HG03025 (cell line): ENCODE data around the gene SNX1.

Experiments
- ATAC-seq: cut with Tn5 transposase; IDR thresholded peaks from one replicate; pipeline ENCODE4 v1.9.1; 2021; ENCODE audit warnings: mild to moderate bottlenecking, moderate library complexity; ENCODE audit not compliant: unreplicated experiment, low FRiP score

Gene SNX1

DNA sequence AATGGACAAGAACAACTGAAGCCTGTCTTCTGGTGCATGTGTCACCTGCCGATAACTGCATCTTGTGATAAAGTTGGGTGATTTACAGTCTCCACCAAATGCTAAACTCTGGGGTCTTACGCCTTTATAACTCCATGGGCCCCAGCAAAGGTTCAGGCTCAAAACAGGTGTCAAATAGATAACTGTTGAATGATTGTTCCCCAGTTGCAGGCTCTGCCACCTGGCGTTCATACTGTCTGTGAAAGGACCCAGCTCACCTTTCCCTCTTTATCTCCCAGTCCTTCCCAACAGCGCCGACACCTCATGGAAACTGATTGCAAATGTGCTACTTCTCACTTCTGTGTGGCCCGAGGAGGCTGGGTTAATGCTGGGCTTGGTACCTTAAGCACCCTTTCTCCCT, 47.5 kb downstream of the SNX1 start:
- no peak for ATAC-seq

GRCh38 chr15:64144192-64144564, 48.4 kb downstream of the SNX1 start:
- no peak for ATAC-seq

GRCh38 chr15:64144565-64145281, 48.9 kb downstream of the SNX1 start:
- no peak for ATAC-seq

- no peak for ATAC-seq
Observed at GRCh38 chr15:64146041-64146440, 50.3 kb downstream of the SNX1 start.

DNA sequence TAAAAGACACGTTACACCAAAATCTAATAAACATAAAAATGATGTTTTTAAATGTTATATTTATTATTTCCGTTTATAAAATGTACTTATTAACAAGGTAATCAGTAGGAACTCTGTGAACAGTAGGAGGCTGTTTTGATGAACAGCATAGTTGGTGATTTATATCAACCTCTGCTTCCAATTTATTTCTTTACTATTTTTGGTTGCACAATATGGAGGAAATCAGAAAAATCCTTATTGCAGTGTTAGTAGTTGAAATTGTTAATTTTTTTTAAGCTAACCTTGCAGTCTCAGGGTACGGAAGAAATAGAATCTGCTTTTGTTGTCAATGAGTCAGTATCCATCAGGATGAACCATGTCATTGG, 50.7 kb downstream of the SNX1 start:
- ATAC-seq, result no peak

GRCh38 chr15:64146885-64147681, 51.3 kb downstream of the SNX1 start:
- no peak for ATAC-seq

- no peak for ATAC-seq
Observed at GRCh38 chr15:64148168-64148567, 52.4 kb downstream of the SNX1 start.

- ATAC-seq, result no peak
Observed at GRCh38 chr15:64148581-64148980, 52.8 kb downstream of the SNX1 start.

DNA sequence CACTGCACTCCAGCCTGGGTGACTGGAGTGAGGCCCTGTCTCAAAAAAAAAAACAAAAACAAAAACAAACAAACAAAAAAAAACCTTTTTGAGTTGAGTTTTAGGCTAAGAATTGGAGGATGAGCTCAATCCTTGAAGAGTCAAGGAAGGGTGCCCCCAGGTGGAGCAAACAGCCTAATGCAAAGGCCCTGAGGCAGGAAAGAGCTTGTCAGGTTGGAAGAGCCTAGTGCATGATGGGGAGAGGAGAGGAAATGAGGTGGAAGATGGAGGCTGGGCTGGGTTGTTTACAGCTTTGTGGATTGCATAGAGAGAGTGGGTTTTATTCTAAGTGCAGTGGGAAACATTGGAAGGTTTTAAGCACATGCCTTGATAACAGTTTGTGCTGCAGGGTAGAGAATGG, 53.6 kb downstream of the SNX1 start:
- ATAC-seq, result no peak

GRCh38 chr15:64149893-64150578, 54.3 kb downstream of the SNX1 start:
- no peak for ATAC-seq

DNA sequence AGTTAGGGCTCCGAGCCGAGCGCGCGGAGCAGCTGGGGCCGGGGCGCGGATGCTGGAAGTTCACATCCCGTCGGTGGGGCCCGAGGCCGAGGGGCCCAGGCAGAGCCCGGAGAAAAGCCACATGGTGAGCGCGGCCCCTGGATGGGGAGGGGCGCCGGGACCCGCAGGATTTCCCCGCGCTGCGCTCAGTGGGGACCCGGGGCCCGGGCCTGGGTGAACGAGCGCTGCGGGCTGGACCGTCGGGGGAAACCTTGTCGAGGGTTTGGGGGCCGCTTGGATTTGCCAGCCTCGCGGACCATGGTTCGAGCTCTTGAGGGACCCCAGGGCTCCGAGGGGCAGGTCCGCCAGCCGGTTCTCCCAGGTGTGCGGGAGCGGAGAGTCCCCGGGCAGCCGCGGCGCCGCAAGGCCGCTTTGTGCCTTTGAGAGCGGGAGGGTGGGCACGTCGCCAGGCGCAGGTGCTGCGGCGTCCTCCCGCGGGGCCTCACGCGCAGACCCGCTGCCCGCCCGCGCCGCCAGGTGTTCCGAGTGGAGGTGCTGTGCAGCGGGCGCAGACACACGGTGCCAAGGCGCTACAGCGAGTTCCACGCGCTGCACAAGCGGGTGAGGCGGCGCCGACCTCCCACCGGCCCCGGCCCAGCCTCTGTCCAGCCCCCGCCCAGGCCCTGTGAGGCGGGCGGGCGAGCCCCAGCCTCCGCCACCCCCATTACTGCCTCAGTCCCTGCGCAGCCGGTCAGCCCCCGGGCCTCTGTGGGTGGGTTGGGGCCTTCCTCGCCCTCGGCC, 56.1 kb downstream of the SNX1 start, which contains the start of gene SNX22:
Gene SNX22 (plus strand): TSS at position 5 of the 780 bp plus-strand sequence. CDS start 45 bp downstream, at position 50.
- ATAC-seq, result no peak

- no peak for ATAC-seq
Observed at GRCh38 chr15:64152507-64153387, 57.0 kb downstream of the SNX1 start.

DNA sequence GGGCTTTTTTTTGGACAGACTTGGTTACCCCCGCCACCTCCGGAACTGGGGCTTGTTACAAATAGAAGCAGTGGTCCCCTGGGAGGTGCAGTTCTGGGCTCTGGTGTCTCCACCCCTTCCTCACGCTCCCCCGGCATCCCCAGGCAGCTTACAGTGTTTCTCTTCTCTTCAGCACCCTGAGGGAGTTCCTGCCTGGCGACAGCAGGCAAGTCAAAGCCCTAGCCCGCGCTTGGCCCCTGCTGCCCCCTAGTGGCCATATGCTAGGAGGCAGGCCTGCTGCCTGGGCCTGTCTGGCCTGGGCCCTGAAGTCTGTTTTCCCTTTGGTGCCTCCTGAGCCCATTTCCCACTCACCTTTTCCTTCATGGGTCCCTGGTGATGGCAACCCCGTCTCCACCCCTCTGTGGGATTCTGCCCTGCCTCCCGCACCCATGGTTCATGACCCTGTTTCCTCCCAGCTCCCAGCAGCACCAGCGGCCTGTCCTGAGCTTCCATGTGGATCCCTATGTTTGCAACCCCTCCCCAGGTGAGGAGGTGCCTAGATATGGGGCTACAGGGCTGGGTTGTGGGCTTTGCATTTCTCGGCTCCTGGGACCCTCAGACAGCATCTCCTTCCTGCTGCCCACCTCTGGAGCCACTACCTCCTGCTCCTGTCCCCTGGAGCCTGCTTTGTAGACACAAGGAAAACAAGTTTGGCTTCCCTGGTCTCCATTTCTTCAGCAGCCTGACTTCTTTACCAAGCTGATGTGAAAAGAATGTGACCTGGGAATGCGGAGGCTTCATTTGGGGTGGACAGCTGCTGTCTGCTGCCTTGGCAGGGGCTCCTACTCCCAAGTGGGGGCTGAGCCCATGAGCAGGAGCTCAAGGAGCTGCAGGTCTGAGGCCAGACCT, 57.9 kb downstream of the SNX1 start:
- ATAC-seq, result peak; percentile 62

GRCh38 chr15:64155802-64156651, 60.2 kb downstream of the SNX1 start:
- ATAC-seq, result no peak

DNA sequence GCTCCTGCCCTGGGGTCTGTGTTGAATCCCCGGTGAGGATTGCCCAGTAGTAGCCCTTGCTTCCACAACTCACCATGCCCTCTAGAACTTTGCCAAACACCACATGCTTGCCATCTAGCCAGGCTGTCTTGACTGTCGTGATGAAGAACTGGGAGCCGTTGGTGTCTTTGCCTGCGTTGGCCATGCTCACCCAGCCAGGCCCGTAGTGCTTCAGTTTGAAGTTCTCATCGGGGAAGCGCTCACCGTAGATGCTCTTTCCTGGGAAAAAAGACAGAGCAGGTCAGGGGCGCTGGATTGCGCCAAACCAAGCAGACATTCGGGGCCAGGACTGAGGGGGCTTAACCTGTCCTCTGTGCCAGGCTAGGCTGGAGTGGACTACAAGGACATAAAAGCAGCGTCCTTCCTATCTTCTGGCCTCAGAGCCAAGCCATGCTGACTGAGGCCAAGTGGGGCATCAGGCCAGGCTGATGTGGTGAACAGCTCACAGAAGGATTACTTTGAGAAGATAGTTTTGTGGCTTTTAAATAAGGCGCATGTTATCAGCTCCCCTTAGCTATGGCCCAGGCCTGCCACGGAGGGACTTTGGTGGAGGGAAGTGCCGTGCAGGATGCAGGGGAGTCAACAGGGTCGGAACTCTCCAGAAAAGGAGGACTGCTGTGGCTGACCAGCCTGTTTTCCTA, 61.0 kb downstream of the SNX1 start:
- ATAC-seq, result no peak

DNA sequence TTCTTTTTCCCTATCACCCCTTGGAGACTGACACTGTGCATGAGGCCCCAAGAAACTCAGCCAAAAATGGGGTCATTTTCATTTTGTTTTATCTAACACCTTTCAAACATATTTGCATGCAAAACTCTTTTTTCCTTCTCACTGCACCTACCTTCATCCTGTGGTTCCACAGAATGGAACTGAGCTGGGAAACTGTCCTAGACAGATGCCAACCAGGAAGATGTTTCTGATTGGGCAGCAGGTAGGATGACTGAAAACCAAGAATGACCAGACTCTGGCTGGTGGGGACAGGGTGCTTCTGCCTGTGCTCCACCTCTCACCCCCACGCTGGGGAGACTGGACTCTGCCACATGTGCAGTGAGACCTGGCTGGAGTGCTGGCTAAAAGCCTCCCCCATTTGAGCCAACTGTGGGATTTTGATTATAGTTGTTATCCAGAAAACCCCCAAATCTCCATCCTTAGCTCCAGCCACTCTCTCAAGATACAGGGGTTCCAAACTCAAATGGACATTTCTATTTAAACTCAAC, 61.9 kb downstream of the SNX1 start:
- ATAC-seq, result no peak
